ENCODE data around the gene GASK1A.

- no peak for TF ChIP-seq CTCF (IDR thresholded peaks at IDR 0.05; ENCODE audit: control extremely low read depth in 1 of 3, insufficient read depth in 1 of 3, low read depth in 1 of 3, low read length in 3 of 3)
- TF ChIP-seq EZH2 (IDR thresholded peaks at IDR 0.05; ENCODE audit: low read depth, low read length, severe bottlenecking), result no peak
- TF ChIP-seq SIN3A (conservative IDR thresholded peaks at IDR 0.05 in 1 of 2, IDR thresholded peaks at IDR 0.05 in 1 of 2; ENCODE audit: low read depth in 1 of 2, low read length in 2 of 2), result no peak
- no peak for TF ChIP-seq POLR2AphosphoS5 (IDR thresholded peaks at IDR 0.05; ENCODE audit: low read depth, low read length)
- no peak for TF ChIP-seq SP2 (IDR thresholded peaks at IDR 0.05; ENCODE audit: low read length)
- no peak for TF ChIP-seq CBX8 (IDR thresholded peaks at IDR 0.05; ENCODE audit: borderline replicate concordance, low read depth, low read length)
- TF ChIP-seq RAD21 (IDR thresholded peaks at IDR 0.05 in 1 of 2, conservative IDR thresholded peaks at IDR 0.05 in 1 of 2; ENCODE audit: low read depth in 2 of 2, low read length in 2 of 2), result no peak
- TF ChIP-seq CREB1 (IDR thresholded peaks at IDR 0.05), result no peak
Observed at GRCh38 chr3:43074482-43074881, 95.4 kb downstream of the GASK1A start.
